Stimulated activated naive CD4-positive, alpha-beta T cell treated with Interleukin-2 at 50 U/mL for 16 hours (primary cell): ENCODE data around the gene CNPY1.

Experiments
- DNase-seq: peaks from one replicate; lab custom pipeline; 2025; lab: John Stamatoyannopoulos, UW

CNPY1 gene

GRCh38 chr7:155511702-155511996 is 34.7 kb downstream of the CNPY1 start:
- DNase-seq, result no peak

- DNase-seq, result no peak
Observed at GRCh38 chr7:155510975-155511701, 35.2 kb downstream of the CNPY1 start.

- DNase-seq, result no peak
Observed at GRCh38 chr7:155509725-155510551, 36.4 kb downstream of the CNPY1 start.

- no peak for DNase-seq
Observed at GRCh38 chr7:155509359-155509724, 37.0 kb downstream of the CNPY1 start.

GRCh38 chr7:155508376-155509358 is 37.7 kb downstream of the CNPY1 start:
- DNase-seq, result no peak

GRCh38 chr7:155507576-155507975 is 38.8 kb downstream of the CNPY1 start:
- no peak for DNase-seq

- DNase-seq, result no peak
Observed at GRCh38 chr7:155506854-155507337, 39.5 kb downstream of the CNPY1 start.

- no peak for DNase-seq
Observed at GRCh38 chr7:155505422-155505793, 41.0 kb downstream of the CNPY1 start.

GRCh38 chr7:155497149-155497901 is 49.0 kb downstream of the CNPY1 start:
- no peak for DNase-seq

GRCh38 chr7:155496267-155497005 is 49.9 kb downstream of the CNPY1 start:
- DNase-seq, result no peak

GRCh38 chr7:155495440-155496248 is 50.7 kb downstream of the CNPY1 start:
- no peak for DNase-seq

- no peak for DNase-seq
Observed at GRCh38 chr7:155494551-155494950, 51.8 kb downstream of the CNPY1 start.

- no peak for DNase-seq
Observed at GRCh38 chr7:155493744-155494538, 52.4 kb downstream of the CNPY1 start.

- DNase-seq, result no peak
Observed at GRCh38 chr7:155491812-155492211, 54.5 kb downstream of the CNPY1 start.

- peak; percentile 9 for DNase-seq
Observed at GRCh38 chr7:155490697-155491628, 55.4 kb downstream of the CNPY1 start.

GRCh38 chr7:155489862-155490696 is 56.3 kb downstream of the CNPY1 start:
- DNase-seq, result no peak
